Activated naive CD4-positive, alpha-beta T cell treated with anti-CD3 and anti-CD28 coated beads, Interleukin-2, amount 50 U/mL, for 72 hours (primary cell): ENCODE data around the gene CAVIN3. TPM values are rescaled to one million over a fixed set of nuclear protein-coding genes. Genes with fewer than 3 reads are reported as not detected.
"Not testable (repeated sequence)": the region's sequence is repeated elsewhere in the genome, so short reads cannot be mapped to it uniquely, and the experiment has no call there.

Experiments
- ATAC-seq, 2 donors: fragments of 150-1000 bp; cut with Tn5 transposase; 2 replicates each; pipeline ENCODE4 v1.10.0; 2021; ENCODE audit warnings: mild to moderate bottlenecking in 2 of 2, moderate library complexity in 2 of 2
- DNase-seq, 2 donors: peaks; one replicate each; pipeline ENCODE4 v3.0.0; 2021 to 2022; ENCODE audit warnings: low spot score in 2 of 2
- H3K27ac Mint-ChIP-seq, 2 donors: one replicate each; pipeline ENCODE4 v1.8.0; 2022; ENCODE audit warnings: mild to moderate bottlenecking in 2 of 2, mixed read lengths in 2 of 2
- H3K36me3 Mint-ChIP-seq, 2 donors: one replicate each; pipeline ENCODE4 v1.8.0; 2022; ENCODE audit warnings: mixed read lengths in 2 of 2
- H3K9me3 Mint-ChIP-seq, 2 donors: one replicate each; pipeline ENCODE4 v1.8.0; 2022; ENCODE audit warnings: mixed read lengths in 2 of 2
- total RNA-seq, 2 donors: library from RNA; stranded (reverse); gene quantifications; one replicate each; pipeline ENCODE4 v1.2.3, GENCODE V29; 2022

CAVIN3 gene
- total RNA-seq, 2 donors from 2014 or later = 4.3 to 20.7 TPM

GRCh38 chr11:6301096-6301495 lies 19.2 kb downstream of the CAVIN3 start:
- H3K36me3 Mint-ChIP-seq = no peaks in the 10 kb centered on the region
- DNase-seq = no peak
- H3K27ac Mint-ChIP-seq = no peak overlapping the region
- no peak for ATAC-seq
- H3K9me3 Mint-ChIP-seq = no peaks in the 10 kb centered on the region

- DNase-seq (no peak), ATAC-seq (no peak)
- Mint-ChIP-seq H3K9me3 (no peaks in the 10 kb centered on the region), H3K27ac (no peak overlapping the region), H3K36me3 (no peaks in the 10 kb centered on the region)
These were observed 20.0 kb downstream of the CAVIN3 start for GRCh38 chr11:6300325-6300724.

GRCh38 chr11:6298605-6299004 lies 21.7 kb downstream of the CAVIN3 start:
- peak; percentile 47 to 52 for ATAC-seq
- no peak for DNase-seq
- no peak overlapping the region for H3K27ac Mint-ChIP-seq
- no peaks in the 10 kb centered on the region for H3K36me3 Mint-ChIP-seq
- no peaks in the 10 kb centered on the region for H3K9me3 Mint-ChIP-seq

GRCh38 chr11:6297831-6298230 lies 22.5 kb downstream of the CAVIN3 start:
- no peak overlapping the region for H3K27ac Mint-ChIP-seq

GRCh38 chr11:6285019-6285418 lies 35.3 kb downstream of the CAVIN3 start:
- ATAC-seq = no peak

More at GRCh38 chr11:6297831-6298230, 22.5 kb downstream of the CAVIN3 start:
- Mint-ChIP-seq H3K36me3 (no peaks in the 10 kb centered on the region), H3K9me3 (no peaks in the 10 kb centered on the region)
- no peak for ATAC-seq
- no peak for DNase-seq

GRCh38 chr11:6284250-6284649 lies 36.1 kb downstream of the CAVIN3 start:
- DNase-seq (no peak), ATAC-seq (no peak)
- H3K9me3 Mint-ChIP-seq = no peaks in the 10 kb centered on the region
- no peak overlapping the region for H3K27ac Mint-ChIP-seq
- no peaks in the 10 kb centered on the region for H3K36me3 Mint-ChIP-seq

More at GRCh38 chr11:6285019-6285418, 35.3 kb downstream of the CAVIN3 start:
- Mint-ChIP-seq H3K9me3 (no peaks in the 10 kb centered on the region), H3K36me3 (no peaks in the 10 kb centered on the region), H3K27ac (no peak overlapping the region)
- DNase-seq = no peak

GRCh38 chr11:6283453-6284023 lies 36.8 kb downstream of the CAVIN3 start:
- no peaks in the 10 kb centered on the region for H3K36me3 Mint-ChIP-seq
- ATAC-seq (no peak), DNase-seq (no peak)
- no peak overlapping the region for H3K27ac Mint-ChIP-seq
- H3K9me3 Mint-ChIP-seq = no peaks in the 10 kb centered on the region

- DNase-seq, ATAC-seq, H3K36me3 Mint-ChIP-seq, H3K9me3 Mint-ChIP-seq, H3K27ac Mint-ChIP-seq: not testable (repeated sequence)
These were observed 39.5 kb downstream of the CAVIN3 start for GRCh38 chr11:6280809-6281208.

- ATAC-seq = no peak
These were observed 47.1 kb downstream of the CAVIN3 start for GRCh38 chr11:6273188-6273587.

GRCh38 chr11:6271598-6271997 lies 48.7 kb downstream of the CAVIN3 start:
- no peak overlapping the region for H3K27ac Mint-ChIP-seq
- H3K36me3 Mint-ChIP-seq = no peaks in the 10 kb centered on the region
- no peaks in the 10 kb centered on the region for H3K9me3 Mint-ChIP-seq
- no peak for DNase-seq
- ATAC-seq = no peak

More at GRCh38 chr11:6273188-6273587, 47.1 kb downstream of the CAVIN3 start:
- Mint-ChIP-seq H3K9me3 (no peaks in the 10 kb centered on the region), H3K36me3 (no peaks in the 10 kb centered on the region), H3K27ac (no peak overlapping the region)
- DNase-seq = no peak

GRCh38 chr11:6270584-6271246 lies 49.6 kb downstream of the CAVIN3 start:
- Mint-ChIP-seq H3K9me3 (no peaks in the 10 kb centered on the region), H3K27ac (no peak overlapping the region), H3K36me3 (no peaks in the 10 kb centered on the region)
- no peak for ATAC-seq
- DNase-seq = no peak

GRCh38 chr11:6269994-6270393 lies 50.3 kb downstream of the CAVIN3 start:
- DNase-seq (no peak), ATAC-seq (peak in 1 of 2 donors; percentile 40)
- H3K36me3 Mint-ChIP-seq = no peaks in the 10 kb centered on the region
- no peaks in the 10 kb centered on the region for H3K9me3 Mint-ChIP-seq
- no peak overlapping the region for H3K27ac Mint-ChIP-seq

Other genes starting within 250 kb of the CAVIN3 start
- not detected for gene OR56B4, start 212.8 kb downstream of the CAVIN3 start, total RNA-seq
- not detected for gene OR52B2, start 150.2 kb downstream of the CAVIN3 start, total RNA-seq
- not detected for gene OR52W1, start 121.3 kb downstream of the CAVIN3 start, total RNA-seq
- not detected for gene C11orf42, start 114.9 kb downstream of the CAVIN3 start, total RNA-seq
- gene FHIP1B, start 85.9 kb downstream of the CAVIN3 start, total RNA-seq = 10 to 100 TPM; 16.7 to 24.4 TPM
- under 1 TPM; 0.21 to 0.52 TPM for gene CNGA4, start 81.4 kb downstream of the CAVIN3 start, total RNA-seq
- not detected for gene CCKBR, start 60.7 kb downstream of the CAVIN3 start, total RNA-seq
- 10 to 100 TPM; 13.1 to 24.8 TPM for gene SMPD1, start 70.0 kb upstream of the CAVIN3 start, total RNA-seq
- gene APBB1, start 98.6 kb upstream of the CAVIN3 start, total RNA-seq = 10 to 100 TPM; 40.0 to 72.5 TPM
- under 1 TPM; 0.41 to 0.55 TPM for gene HPX, start 120.5 kb upstream of the CAVIN3 start, total RNA-seq
- 10 to 100 TPM in 1 of 2 donors, 1 to 10 TPM in 1; 4.7 to 19.0 TPM for gene TRIM3, start 153.4 kb upstream of the CAVIN3 start, total RNA-seq
- 10 to 100 TPM; 47.1 to 59.9 TPM for gene ARFIP2, start 160.8 kb upstream of the CAVIN3 start, total RNA-seq
- gene TIMM10B, start 161.0 kb upstream of the CAVIN3 start, total RNA-seq = 10 to 100 TPM; 36.9 to 38.3 TPM
- 10 to 100 TPM; 22.4 to 38.5 TPM for gene DNHD1, start 176.8 kb upstream of the CAVIN3 start, total RNA-seq